Effector CD4-positive, alpha-beta T cell (primary cell): ENCODE results near the gene LNX1. TPM values are rescaled to one million over a fixed set of nuclear protein-coding genes. Genes with fewer than 3 reads are reported as not detected.

Source experiments
- DNase-seq: peaks from one replicate; pipeline ENCODE4 v3.0.0-alpha.2; 2020
- total RNA-seq: gene quantifications from one replicate; lab custom pipeline; 2026; lab: John Stamatoyannopoulos, UW

Gene LNX1
- total RNA-seq: not detected

DNA sequence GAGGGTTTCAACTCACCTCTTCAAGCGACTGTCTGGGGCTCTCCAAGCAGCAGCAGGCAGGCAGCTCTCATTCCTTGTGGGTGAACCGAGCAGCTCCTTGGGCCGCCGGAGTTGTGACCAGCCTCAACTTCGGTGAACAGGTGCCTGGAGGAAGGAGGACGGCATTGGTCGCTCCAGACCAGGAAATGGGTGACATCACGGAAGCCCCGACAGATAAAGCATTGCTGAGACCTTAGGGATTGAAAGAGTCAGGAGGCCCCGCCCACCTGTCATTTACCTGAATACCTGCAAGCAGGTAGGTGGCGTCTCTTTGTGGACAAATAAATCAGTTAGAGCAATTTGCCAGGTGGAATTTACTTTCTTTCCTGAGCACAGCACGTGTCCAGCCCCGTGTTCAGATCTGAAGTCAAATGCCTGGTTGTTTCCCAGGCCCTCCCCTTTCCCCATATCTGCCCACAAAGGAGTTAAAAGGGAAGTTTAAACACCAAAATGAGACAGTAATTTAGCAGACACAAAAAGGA, at the start of gene LNX1:
Gene LNX1 (minus strand): TSS at position 115 of the 521 bp plus-strand sequence. CDS start 17,484 bp downstream, outside the sequence.
- DNase-seq: no peak

DNA sequence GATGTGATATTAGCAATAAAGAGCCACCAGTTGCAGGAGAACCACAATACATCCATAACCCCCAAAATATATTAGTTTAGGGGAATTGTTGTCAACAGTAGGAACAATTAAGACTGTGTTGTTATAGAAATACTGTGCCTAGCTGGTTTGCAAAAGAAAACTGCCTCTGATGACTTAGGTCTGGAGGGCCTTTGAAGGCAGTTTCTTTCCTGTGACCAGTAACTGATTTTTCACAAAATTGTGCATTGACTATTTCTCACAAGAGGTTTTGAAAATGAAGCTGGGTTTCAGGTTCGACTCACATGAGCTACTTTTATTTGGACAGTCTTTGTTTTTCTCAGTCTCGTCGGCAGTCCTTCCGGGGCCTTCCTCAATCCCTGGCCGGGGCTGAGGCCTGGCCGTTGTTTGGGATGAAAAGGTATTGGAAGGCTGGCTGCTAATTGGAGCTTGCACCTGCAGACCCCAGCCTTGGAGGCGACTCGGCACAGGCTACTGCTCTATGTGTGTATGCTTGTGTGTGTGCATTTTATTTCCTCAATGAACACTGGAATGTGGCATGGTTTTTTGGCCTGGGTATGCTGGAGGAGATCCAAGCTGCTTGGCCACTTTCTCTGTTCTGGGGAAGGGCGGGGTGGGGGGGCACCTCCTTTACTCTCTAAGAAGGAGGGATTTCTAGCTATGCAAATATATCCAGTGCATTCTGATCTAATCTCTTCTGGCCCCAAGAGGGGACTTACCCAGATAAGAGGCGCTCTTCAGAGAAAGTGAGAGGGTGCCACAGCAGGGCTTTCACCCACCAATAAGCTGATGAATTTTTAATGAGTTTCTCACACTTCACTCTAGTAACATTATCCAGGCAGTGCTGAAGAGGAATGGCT, 49.5 kb upstream of the LNX1 start:
- DNase-seq: no peak

DNA sequence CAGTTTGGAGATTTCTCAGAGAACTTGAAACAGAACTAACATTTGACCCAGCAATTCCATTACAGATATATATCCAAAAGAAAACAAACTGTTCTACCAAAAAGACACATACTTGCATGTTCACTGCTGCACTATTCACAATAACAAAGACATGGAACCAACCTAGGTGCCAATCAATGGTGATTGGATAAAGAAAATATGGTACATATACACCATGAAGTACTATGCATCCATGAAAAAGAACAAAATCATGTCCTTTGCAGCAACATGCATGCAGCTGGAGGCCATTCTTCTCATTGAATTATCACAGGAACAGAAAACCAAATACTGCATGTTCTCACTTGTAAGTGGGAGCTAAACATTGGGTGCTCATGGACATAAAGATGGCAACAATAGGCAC, 47.6 kb upstream of the LNX1 start:
- DNase-seq: no peak

DNA sequence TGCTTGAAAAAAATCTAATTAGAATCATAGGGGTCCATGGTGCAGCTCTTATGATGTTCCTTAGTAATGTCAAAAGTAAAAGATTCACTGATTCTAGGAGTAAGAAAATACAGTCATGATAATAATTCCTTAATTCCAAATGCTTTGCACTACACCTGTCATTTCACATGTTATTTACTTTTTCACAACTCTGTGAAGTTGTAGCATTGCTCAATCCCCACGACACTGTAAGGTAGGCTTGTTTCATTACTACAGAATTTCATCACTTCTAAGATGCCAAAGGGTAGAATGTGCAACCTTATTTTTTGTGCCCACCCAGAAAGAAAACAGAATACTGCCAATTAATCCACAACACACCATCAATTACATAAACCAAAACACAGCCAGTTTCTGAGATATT, 46.1 kb upstream of the LNX1 start:
- DNase-seq: no peak

DNA sequence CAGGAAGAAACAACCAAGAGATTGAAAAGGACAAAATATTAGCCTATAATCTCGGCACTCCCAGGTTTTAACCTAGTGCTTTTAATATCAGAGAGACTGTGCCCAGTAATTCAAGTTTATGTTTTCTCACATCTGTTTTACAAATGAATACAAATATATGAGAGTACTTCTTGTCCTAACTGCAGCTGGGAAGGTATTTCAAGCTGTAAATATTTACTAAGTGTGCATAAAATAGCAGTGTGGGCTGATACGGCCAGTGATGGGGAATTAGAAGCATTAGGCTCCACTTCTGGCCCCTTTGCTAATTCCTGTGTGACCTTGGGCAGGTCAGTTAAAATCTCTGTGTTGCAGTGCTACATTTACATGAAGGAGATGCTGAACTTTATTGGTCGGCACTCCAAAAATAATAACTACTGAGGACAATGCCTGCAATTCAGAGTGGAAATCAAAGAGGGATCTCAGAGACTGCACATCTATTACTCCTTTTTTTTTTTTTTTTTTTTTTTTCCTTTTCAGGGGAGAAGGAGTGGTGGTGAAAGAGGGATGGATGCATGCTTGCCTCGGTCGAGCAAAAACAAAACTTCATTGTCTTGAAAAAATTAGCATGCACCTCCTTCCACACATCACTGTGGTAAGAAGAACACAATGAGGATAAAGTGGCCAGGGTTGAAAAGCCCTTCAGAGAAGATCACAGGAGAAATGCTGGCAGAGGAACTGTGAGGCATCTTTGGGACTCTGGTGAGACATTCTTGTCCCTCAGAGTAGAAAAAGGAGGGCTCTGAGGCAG, 44.6 kb upstream of the LNX1 start:
- no peak for DNase-seq

DNA sequence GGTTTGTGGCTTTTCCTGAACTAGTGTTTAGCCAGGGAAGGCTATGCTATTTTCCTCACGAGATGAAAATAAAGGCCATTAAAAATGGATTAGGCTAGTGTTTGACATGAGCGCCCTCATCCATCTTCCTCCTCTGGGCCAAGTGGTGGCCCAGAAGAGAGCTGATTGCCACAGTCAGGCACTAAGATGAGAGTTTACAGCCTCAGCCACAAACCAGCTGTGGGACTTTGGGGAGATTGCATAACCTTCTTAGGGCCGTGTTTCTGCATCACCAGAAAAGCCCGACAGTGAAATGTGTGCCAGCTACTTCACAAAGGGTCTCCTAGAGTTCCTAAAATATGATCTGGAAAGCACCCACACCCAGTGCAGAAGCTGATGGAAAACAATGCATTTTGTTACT, 42.3 kb upstream of the LNX1 start:
- no peak for DNase-seq

DNA sequence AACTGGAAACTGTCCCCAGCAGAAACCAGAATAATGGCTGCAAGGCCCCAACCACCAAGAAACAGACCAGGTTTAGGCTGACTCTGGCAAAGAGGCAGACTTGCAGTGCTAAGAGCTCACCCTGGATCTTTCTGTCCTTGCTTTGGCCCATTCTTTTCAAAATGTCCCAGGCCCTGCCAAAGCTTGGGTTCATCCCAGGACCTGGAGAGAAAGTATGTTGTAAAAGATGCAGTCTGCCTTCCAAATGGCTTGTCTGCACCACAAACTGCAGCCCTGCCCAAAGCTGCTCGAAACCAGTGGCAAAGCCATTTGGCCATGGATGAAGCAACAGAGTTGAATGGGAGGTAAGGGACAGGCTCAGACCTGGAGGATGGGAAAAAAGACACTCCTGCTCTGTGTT, 38.0 kb upstream of the LNX1 start:
- DNase-seq: no peak

DNA sequence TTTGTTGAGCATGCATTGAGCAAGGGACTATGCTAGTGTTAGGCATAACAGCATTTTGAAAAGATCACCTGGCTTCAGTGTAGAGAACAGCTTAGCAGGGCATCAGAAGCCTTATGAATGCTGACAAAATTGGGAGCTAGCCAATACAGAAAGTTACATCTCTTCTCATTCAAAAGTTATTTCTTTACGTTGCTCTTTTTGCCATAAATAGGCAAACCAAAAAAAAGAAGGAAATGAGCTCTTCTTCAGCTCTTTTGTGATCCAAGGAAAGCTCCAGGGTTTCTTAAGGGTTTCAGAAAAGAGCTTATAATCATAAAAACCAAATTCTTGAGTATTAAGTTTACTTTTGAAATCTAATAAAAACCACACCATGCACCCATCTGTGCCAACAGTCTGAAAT, 35.2 kb upstream of the LNX1 start:
- no peak for DNase-seq

DNA sequence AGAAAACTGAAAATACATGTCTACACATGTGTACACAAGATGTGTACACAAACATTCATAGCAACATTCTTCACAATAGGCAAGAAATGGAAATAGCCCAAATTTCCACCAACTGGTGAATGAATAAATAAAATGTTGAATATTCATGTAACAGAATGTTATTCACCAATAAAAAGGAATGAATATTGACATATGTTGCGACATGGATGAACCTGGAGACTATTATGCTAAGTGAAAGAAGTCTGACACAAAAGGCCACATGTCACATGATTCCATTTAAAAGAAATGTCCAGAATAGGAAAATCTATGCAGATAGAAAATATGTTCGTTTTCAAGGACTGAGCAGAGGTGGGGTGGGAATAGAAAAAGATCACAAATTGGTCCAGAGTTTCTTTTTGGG, 34.6 kb upstream of the LNX1 start:
- no peak for DNase-seq

DNA sequence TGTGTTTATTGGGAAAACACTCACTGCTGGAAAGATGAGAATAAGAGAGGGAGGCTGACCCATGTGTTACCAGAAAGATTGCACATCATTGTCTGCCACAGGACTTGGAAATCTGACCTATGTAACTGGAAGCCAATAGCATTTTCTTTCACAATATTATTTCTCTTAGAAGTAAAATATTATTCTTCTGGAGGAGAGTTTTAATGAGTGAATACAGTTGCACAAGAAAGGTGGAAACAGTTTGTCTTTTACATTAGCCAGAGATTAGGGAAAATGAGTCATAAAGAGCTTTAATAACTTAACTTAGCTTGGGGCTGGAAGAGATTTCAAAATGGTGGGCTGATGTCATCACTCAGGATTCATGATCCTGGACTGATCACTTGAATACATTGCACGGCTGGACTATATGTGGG, 31.5 kb upstream of the LNX1 start:
- no peak for DNase-seq

DNA sequence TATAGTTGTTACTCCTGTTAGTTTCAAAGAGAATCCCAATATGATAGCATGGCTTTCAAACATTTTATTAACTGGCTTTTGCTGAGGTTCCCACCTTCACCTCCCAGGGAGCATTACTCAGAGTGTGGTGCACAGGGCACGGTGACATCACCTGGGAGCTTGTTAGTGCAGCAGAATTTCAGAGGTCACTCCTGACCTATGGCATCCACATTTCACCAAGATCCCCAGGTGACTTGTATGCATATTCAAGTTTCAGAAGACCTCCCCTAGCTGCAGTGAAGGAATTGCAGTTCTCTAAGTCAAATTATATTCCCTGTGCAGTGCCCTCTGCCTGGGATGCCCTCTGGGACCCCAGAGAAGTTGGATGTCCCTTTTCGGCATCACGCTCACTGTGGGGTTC, 29.7 kb upstream of the LNX1 start:
- no peak for DNase-seq

DNA sequence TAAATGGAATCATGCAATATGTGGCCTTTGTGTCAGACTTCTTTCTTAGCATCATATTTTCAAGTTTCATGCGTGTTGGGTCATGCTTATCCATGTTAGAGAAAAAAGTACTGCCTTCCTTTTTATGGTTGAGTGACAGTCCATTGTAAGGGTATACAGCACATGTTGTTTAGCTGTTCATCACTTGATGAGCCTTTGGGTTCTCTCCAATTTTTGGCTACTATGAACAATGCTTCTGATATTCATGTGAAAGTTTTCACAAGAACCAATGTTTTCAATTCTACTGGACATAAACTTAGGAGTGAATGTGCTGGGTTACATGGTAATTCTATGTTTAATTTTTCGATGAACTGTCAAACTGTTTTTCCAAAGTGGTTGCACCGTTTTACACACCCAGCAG, 28.1 kb upstream of the LNX1 start:
- DNase-seq: no peak

DNA sequence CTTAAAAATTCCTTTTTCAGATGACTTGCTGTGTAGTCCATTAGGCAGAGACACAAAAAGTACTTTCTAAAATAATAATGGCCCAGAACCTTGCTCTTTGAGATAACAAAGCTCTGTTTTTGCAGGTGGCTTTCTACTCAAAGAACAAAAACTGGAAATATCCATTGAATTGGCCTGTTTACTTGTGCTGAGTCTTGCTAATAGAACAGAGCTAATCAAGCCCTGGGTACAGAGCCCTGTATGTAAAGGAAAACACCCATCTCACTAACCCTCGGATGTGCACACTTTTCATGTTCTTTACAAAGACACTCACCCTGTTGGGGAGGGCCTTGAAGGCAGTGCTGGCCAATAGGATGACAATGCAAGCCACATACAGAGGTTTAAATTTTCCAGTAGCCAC, 27.0 kb upstream of the LNX1 start:
- DNase-seq: no peak

DNA sequence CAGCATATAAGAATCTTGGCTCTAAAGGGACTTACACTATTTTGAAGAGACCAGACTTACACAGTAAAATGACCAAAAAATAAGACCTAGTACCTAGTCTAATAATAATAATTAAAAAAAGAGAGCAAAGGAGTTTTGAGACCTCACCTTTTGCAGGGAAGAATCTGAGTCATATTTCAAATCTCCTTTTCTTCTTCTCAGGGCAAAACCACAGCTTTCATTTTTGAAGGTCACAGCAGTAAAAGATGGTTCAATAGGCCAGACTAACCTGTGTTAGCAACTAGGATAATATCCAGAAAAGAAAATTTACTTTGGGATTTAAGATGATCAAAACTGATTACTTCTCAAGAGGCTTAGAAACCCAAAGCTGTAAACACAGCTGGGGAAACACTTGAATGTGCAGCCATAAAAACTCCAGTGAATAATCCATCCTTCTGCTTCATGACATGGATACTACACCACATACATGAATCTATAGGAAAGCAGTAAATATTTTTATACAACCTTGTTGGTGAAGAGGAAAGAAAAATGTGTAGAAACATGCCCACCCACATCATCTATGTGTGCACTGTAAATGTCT, 25.9 kb upstream of the LNX1 start:
- DNase-seq: no peak

DNA sequence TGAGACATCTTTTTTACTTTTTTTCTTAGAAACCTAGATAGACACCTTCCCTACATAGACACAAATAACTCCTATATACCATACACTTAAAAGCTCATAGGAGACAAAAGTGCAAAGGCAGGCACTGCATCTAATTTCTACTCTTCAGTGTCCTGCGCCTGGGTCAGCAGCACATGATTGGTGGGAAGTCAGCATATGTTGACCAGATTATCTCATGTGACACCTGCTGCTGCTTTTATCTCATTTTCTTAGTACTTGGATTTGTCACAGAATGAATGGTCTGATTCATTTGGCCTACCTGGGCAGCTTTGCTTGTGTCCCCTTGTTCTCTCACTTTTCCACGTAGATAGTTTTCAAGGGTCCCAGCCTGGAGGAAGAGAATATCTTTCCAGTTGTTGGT, 24.9 kb upstream of the LNX1 start:
- DNase-seq: no peak

DNA sequence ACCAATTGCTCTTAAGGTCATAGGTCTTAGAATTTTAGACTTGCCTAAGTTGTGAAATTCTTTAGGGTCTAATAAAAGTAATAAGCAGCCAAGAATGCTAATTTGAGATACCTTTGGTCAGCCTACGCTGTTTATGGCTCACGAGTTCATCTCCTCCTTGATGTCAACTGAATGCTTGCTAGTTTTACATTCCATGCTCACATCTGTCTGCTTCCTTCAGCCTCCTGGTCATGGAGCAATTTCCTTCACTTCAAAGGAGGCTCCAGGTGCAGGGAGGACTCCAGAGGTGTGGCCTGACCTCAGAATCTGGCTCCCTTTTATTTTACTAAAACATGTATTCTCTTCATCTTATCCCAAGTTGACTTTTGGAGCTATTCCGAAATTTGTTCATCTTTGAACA, 23.3 kb upstream of the LNX1 start:
- DNase-seq: no peak

DNA sequence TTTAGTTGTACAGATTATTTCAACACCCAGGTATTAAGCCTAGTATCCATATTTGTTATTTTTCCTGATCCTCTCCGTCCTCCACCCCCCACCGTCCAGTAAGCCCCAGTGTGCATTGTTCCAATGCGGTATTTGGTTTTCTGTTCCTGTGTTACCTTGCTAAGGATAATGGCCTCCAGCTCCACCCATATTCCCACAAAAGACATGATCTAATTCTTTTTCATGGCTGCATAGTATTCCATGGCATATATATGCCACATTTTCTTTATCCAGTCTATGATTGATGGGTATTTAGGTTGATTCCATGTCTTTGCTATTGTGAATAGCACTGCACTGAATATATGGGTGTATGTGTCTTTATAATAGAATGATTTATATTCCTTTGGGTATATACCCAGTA, 22.1 kb upstream of the LNX1 start:
- DNase-seq: no peak

DNA sequence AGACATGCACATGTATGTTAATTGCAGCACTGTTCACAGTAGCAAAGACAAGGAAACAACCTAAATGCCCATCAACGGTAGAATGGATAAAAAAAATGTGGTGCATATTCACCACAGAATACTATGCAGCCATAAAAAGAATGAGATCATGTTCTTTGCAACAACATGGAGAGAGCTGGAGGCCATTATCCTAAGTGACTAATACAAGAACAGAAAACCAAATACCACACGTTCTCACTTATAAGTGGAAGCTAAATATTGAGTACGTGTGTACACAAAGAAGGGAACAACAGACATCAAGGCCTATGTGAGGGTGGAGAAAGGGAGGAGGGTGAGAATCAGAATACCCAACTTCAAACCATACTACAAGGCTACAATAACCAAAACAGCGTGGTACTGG, 17.4 kb upstream of the LNX1 start:
- DNase-seq: no peak

DNA sequence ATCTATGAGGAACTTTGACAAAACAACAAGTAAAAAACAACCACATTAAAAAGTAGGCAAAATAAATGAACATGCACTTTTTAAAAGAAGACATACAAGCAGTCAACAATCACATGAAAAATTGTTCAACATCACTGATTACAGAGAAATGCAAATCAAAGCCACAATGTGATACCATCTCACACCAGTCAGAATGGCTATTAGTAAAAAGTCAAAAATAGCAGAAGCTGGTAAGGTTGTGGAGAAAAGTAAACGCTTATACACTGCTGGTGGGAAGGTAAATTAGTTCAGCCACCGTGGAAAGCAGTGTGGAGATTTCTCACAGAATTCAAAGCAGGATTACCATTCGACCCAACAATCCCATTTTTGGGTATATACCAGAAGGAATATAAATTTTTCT, 17.0 kb upstream of the LNX1 start:
- no peak for DNase-seq

DNA sequence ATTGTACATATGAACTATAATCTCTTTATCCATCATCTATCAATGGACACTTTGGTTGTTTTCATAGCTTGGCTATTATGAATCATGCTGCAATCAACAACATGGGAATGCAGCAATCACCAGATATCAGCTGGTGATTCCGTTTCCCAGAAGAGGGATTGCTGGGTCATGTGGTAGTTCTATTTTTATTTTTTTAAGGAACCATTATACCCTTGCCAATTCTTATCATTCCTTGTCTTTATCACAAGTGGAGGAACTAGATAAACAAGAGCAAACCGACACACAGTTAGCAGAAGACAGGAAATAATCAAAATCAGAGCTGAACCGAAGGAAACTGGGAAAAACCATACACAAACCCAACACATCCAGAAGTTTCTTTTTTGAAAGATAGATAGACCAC, 14.5 kb upstream of the LNX1 start:
- no peak for DNase-seq

DNA sequence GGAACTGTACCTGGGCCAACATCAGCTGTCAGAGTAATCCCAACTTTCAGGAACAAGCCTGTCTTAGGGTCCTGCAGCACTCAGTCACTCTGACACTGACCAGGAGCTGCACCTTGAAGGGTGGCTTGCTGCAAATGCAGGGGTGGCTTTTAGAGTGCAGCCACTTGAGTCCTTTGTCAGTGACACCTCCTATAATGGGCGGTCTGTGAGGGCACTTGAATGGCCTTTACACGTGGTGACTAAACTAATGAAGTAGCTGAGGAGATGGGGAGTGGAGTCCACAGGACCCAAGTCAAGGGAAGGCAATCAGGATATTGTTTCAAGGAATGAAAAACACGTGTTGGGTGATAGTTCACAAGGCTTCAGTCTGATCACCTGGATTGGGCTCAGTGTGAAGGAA, 11.1 kb upstream of the LNX1 start:
- no peak for DNase-seq

DNA sequence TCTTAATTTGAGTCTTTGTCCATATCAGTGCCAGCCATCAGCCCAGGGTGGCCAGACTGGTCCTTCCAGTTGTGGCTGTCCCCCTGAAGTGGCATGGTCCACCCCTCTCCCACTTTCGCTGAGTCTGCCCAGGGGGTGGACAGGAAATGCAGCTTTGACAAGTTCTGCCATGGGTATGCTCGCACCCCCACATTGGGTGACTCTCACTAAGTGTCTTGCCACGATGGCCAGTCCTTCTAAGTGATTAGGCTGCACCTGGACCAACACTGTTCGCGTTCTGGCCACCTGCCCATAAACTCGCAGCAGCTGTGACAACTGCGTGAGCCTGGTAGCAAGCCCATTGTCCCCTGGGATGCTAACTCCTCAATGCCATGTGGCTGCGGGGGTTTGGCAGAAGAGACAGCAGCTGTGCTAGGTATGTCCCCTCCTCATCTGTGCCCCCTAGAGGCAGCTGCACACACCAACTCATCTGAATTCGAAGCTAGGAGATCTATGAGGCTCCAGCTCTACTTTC, 10.0 kb upstream of the LNX1 start:
- no peak for DNase-seq

DNA sequence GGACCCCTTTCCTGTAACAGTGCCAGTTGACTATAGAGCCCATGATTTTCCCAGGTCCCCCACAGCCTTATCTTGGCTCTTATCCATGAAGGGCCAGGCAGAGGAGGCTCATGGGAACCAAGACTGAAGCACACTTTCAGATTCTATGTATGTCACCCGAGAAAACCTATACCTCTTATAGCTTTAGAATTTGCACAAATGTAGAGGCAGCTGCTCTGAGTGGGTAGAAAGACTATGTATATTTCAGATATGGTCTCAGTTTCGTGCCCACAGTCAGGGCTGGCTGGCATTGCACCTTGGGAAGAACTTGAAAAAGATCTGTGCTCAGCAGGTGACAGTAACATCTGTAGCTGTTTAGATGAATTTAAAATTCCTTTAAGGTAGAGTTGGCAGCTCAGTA, 8.3 kb upstream of the LNX1 start:
- no peak for DNase-seq
